K562 (cell line): ENCODE results near the gene ILF2. TPM values are rescaled to one million over a fixed set of nuclear protein-coding genes. Genes with fewer than 3 reads are reported as not detected.
A peak's percentile ranks its signal among the peaks of the same experiment; 100 is the strongest.

ENCODE experiments used
- CHAMP1 ChIP-seq: fragments of 450-650 bp; IDR thresholded peaks from 2 replicates; pipeline ENCODE4 v1.6.1; 2016; ENCODE audit warnings: mild to moderate bottlenecking
- CHD2 ChIP-seq: IDR thresholded peaks from 2 replicates; pipeline ENCODE4 v1.6.1; 2011; ENCODE audit warnings: low read depth, low read length
- EWSR1 ChIP-seq: fragments of 450-650 bp; IDR thresholded peaks from 2 replicates; pipeline ENCODE4 v1.6.1; 2018; ENCODE audit warnings: borderline replicate concordance, mild to moderate bottlenecking, low read depth, moderate library complexity; ENCODE audit not compliant: partially characterized antibody
- KDM5B ChIP-seq: fragments of 200-600 bp; sonication (generic); IDR thresholded peaks from 2 replicates; pipeline ENCODE4 v1.6.1; 2012; ENCODE audit warnings: low read depth, mild to moderate bottlenecking, moderate library complexity, low read length, control low read depth, inconsistent platforms; ENCODE audit not compliant: insufficient replicate concordance
- MNT ChIP-seq, 2 experiments: fragments of 450-650 bp; conservative IDR thresholded peaks; 2 replicates each; pipeline ENCODE4 v1.6.1; 2017; ENCODE audit warnings: mild to moderate bottlenecking in 2 of 2, moderate library complexity in 2 of 2
- NFIX ChIP-seq: fragments of 250-450 bp; sonication (Bioruptor Pico); IDR thresholded peaks from 2 replicates; pipeline ENCODE4 v1.4.0; 2020; ENCODE audit warnings: low read depth, mild to moderate bottlenecking, moderate library complexity
- NR4A1 ChIP-seq, 2 experiments: fragments of 250-450 bp in 1 of 2; fragments of 450-650 bp in 1 of 2; sonication (Bioruptor Pico) in 1 of 2; IDR thresholded peaks; 2 replicates each; pipeline versions ENCODE4 v1.4.0 to v1.6.1; 2016 to 2020; ENCODE audit warnings: mild to moderate bottlenecking in 2 of 2, missing compliant biosample characterization in 1 of 2, missing genetic modification characterization in 1 of 2, moderate library complexity in 1 of 2
- NRF1 ChIP-seq, 2 experiments: fragments of 450-650 bp; IDR thresholded peaks in 1 of 2; conservative IDR thresholded peaks in 1 of 2; 2 replicates each; pipeline ENCODE4 v1.6.1; 2014; ENCODE audit warnings: mild to moderate bottlenecking in 2 of 2
- POLR3A ChIP-seq: IDR thresholded peaks from 2 replicates; pipeline ENCODE4 v1.6.1; 2011; ENCODE audit warnings: borderline replicate concordance, mild to moderate bottlenecking, moderate library complexity; ENCODE audit not compliant: insufficient read length, insufficient read depth; ENCODE audit errors: extremely low read depth
- POU5F1 ChIP-seq: fragments of 150-350 bp; IDR thresholded peaks from 2 replicates; pipeline ENCODE4 v1.6.1; 2014; ENCODE audit warnings: borderline replicate concordance, low read length, low read depth, mild to moderate bottlenecking; ENCODE audit not compliant: partially characterized antibody
- SMARCE1 ChIP-seq: fragments of 450-650 bp; IDR thresholded peaks from 2 replicates; pipeline ENCODE4 v1.7.1; 2016; ENCODE audit warnings: mild to moderate bottlenecking
- VEZF1 ChIP-seq: fragments of 200-800 bp; sonication (Bioruptor generic); IDR thresholded peaks from 2 replicates; pipeline ENCODE4 v1.6.1; 2017; ENCODE audit warnings: missing genetic modification characterization, missing compliant biosample characterization
- ZBTB43 ChIP-seq: sonication (generic); formaldehyde crosslinking; IDR thresholded peaks from 2 replicates; pipeline ENCODE4 v1.8.0; 2023; ENCODE audit warnings: mild to moderate bottlenecking, missing genetic modification reagents
- ZBTB7A ChIP-seq: IDR thresholded peaks from 2 replicates; pipeline ENCODE4 v1.6.1; 2011; ENCODE audit warnings: low read depth, mild to moderate bottlenecking, low read length, moderate library complexity, borderline replicate concordance; ENCODE audit not compliant: control insufficient read depth
- ZNF699 ChIP-seq: fragments of 250-450 bp; sonication (Bioruptor Pico); IDR thresholded peaks from 2 replicates; pipeline ENCODE4 v1.8.0; 2021; ENCODE audit warnings: mild to moderate bottlenecking, moderate library complexity; ENCODE audit not compliant: insufficient replicate concordance
- polyA plus RNA-seq, 8 experiments: library from polyadenylated mRNA; depleted of rRNA in 4 of 8; stranded (reverse) in 5 of 8; unstranded in 3 of 8; fragments of >200 nt; fragmentation: Nextera tagmentation in 2 of 8; fragmentation: Illumina TruSeq in 1 of 8; extraction: Ambion mirVana in 2 of 8; extraction: Trizol in 1 of 8; gene quantifications; 2 replicates each; pipeline versions ENCODE4 v1.2.1 to v1.2.3, GENCODE V29; 2011 to 2014; ENCODE audit warnings: inconsistent platforms in 1 of 8, missing spikeins in 1 of 8
- total RNA-seq, 7 experiments: library from RNA; depleted of rRNA in 6 of 7; stranded (reverse); fragments of >200 nt in 6 of 7; fragmentation: Illumina TruSeq in 2 of 7; extraction: Trizol in 2 of 7; gene quantifications; 2 replicates each; pipeline versions ENCODE4 v1.2.1 to v1.2.3, GENCODE V29; 2011 to 2021; ENCODE audit warnings: low replicate concordance in 1 of 7
- TF ChIP-seq, protein P1 (sequence below), 2 experiments: IDR thresholded peaks; 2 replicates each; pipeline ENCODE4 v1.6.1; 2011; ENCODE audit warnings: borderline replicate concordance in 1 of 2, control low read depth in 1 of 2, low read depth in 1 of 2, low read length in 1 of 2, mild to moderate bottlenecking in 1 of 2, mixed read lengths in 1 of 2, moderate library complexity in 1 of 2; ENCODE audit not compliant: insufficient read depth in 1 of 2, insufficient read length in 1 of 2, poor library complexity in 1 of 2, severe bottlenecking in 1 of 2; ENCODE audit errors: extremely low read depth in 1 of 2

The ILF2 gene
- total and polyA plus RNA-seq, 9 of the 15 experiments (the other 6 are each of a cell fraction or from before 2014, with no cell fraction given): 282 to 726 (median 474) TPM

GRCh38 chr1:153698020-153698922 lies 27.5 kb upstream of the ILF2 start (continued):
- peak; percentile 40; the same call in 1 of the 2 replicates for TF ChIP-seq ZBTB7A
- no peak for TF ChIP-seq KDM5B
- no peak for TF ChIP-seq ZNF699
- 0 out of 4 replicates have a peak, but pooled peaks of 1 of the 2 experiments have one; percentile 18 for TF ChIP-seq MNT (conservative IDR thresholded peaks at IDR 0.05)
- TF ChIP-seq, protein P1, sequence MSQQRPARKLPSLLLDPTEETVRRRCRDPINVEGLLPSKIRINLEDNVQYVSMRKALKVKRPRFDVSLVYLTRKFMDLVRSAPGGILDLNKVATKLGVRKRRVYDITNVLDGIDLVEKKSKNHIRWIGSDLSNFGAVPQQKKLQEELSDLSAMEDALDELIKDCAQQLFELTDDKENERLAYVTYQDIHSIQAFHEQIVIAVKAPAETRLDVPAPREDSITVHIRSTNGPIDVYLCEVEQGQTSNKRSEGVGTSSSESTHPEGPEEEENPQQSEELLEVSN (IDR thresholded peaks at IDR 0.05; ENCODE audit: borderline replicate concordance in 1 of 2, extremely low read depth in 1 of 2, insufficient read depth in 1 of 2, insufficient read length in 1 of 2, low read depth in 1 of 2, low read length in 1 of 2, poor library complexity in 1 of 2, severe bottlenecking in 1 of 2): peak in 1 of 2 experiments; percentile 4
- no peak for TF ChIP-seq POU5F1
- TF ChIP-seq VEZF1 (CRISPR knock-in tag): peak; percentile 75
- TF ChIP-seq SMARCE1: no peak
- TF ChIP-seq NR4A1 (CRISPR knock-in tag; IDR thresholded peaks at IDR 0.05): no peak
- TF ChIP-seq NR4A1 (tag; IDR thresholded peaks at IDR 0.05): peak; percentile 72
- TF ChIP-seq CHAMP1: no peak
- TF ChIP-seq EWSR1: no peak
- TF ChIP-seq CHD2: no peak
- TF ChIP-seq POLR3A: no peak
- no peak for TF ChIP-seq ZBTB43 (CRISPR knock-in tag)
- no peak for TF ChIP-seq NFIX (CRISPR knock-in tag)
- peak; percentile 50 to 58 for TF ChIP-seq NRF1 (conservative IDR thresholded peaks at IDR 0.05 in 1 of 2, IDR thresholded peaks at IDR 0.05 in 1 of 2)
